Sciatic nerve (tissue), 2 donors: ENCODE results near the gene NALF2. TPM values are rescaled to one million over a fixed set of nuclear protein-coding genes. Genes with fewer than 3 reads are reported as not detected.

Experiments
- ATAC-seq: fragments of 200-7000 bp; cut with Tn5 transposase; one replicate; pipeline ENCODE4 v1.9.1; 2020; ENCODE audit warnings: mild to moderate bottlenecking, moderate library complexity
- DNase-seq: peaks from one replicate; pipeline ENCODE4 v3.0.0-alpha.2; 2020; ENCODE audit warnings: low spot score
- intact Hi-C: fragments of 100-400 bp; cut with DNase I; formaldehyde crosslinking; loops from one replicate; pipeline ENCODE4 v1.14.2; 2022
- total RNA-seq: library from RNA; stranded (reverse); fragmentation: NEBNext Ultra II Directional; extraction: Animal tissue kit (Norgen Biotek cat#: 25700); gene quantifications from one replicate; pipeline ENCODE4 v1.2.1, GENCODE V29; 2021
- donor health status: DM: no; HTN: no; CAD: no.
- donor health status: DM: no; HTN: no; CAD: no.

The NALF2 gene
- total RNA-seq, 1 donor from 2014 or later: not detected

GRCh38 chrX:69522052-69522451, 17.9 kb downstream of the NALF2 start:
- DNase-seq (no peak), ATAC-seq (no peak)
- intact Hi-C loops: no loop called here

GRCh38 chrX:69523314-69523713, 19.2 kb downstream of the NALF2 start:
- ATAC-seq: no peak
- intact Hi-C loops: no loop called here
- DNase-seq: no peak

GRCh38 chrX:69524781-69525363, 20.7 kb downstream of the NALF2 start:
- DNase-seq (no peak), ATAC-seq (no peak)
- intact Hi-C loops: no loop called here

DNA sequence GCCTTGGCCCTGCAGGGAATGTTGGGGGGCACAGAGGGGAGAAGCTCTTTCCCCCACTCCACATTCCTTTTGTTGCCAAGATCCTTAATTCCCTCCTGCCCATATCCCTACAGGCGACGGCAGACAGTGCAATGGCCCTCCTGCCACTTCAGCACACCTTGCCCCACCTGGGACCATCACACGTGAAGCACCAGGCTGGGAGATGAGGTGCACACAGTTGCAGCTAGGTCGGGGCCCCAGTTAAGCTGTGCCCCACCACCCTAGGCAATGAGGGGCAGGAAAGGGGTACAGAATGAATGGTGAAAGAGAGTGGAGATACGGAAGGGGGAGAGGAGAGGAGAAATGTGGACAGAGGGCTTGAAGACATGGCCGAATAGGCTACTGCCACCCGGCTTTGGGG, 26.2 kb downstream of the NALF2 start:
- DNase-seq (no peak), ATAC-seq (no peak)
- intact Hi-C loops: loop anchor here (10.0 kb wide), 2 partner anchors 504 to 564 kb away; no protein-coding TSS in a partner anchor

DNA sequence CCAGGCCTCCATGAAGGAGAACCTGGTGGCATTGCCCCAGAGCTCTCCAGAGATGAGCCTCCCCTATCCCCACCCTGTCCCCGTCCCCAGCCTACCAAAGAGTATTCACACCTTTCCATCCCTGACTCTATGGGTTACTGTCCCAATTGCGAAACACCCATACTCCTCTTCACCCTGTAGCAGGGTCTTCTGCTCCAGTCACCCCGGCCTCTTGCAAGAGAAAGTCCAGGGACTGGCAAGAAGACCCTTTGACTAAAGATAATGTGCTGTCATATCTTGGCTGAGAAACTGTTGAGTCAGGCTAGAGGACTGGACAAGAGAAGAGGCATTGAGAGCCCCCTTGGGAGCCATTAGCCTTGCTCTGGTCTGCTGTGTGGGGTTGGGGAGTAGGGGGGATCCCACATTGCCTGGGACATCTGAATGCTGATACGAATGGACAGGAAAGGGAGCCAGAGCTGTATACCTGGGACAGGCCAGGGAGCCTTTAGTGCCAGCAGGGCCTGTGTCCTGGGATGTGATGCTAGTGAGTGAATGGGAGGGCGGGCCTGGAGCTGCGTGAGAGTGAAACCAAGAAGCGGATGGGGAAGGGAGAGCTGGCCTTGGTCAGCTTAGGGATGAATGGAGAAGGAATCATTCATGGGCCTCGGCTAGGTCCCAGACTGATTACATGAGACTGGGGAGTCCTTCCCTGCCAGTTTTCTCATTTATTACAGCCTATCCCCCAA, 27.1 kb downstream of the NALF2 start:
- no peak for ATAC-seq
- no peak for DNase-seq
- intact Hi-C loops: loop anchor here (10.0 kb wide), 2 partner anchors 504 to 564 kb away; no protein-coding TSS in a partner anchor

GRCh38 chrX:69535661-69536060, 31.5 kb downstream of the NALF2 start:
- ATAC-seq (no peak), DNase-seq (no peak)
- intact Hi-C loops: loop anchor here (10.0 kb wide), 2 partner anchors 499 to 559 kb away; no protein-coding TSS in a partner anchor

DNA sequence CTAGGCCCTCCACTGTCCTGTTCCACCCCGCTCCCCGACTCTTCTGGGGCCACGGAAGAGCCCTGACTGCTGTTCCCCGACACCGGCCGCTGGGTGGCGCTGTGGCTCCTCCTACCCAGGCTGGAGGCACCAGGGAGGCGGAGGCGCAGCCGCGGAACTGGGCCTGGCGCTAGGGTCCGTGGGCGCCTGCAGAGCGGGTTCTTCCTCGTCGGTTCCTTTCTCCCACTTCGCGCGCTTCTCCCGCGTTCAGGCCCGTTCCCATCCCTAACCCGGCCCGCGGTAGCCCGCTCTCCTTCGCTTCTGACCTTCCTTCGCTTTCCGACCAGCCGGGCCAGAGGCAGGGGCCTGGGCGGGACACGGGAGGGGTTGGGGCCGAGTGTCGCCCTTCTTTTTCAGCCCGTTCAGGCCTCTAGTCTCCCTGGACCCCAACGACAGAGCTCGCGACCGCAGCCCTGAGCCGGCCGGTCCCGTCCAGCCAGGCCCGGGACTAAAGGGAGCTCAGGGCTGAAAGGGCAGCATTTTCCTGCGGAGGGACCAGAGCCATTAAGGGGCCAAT, 34.3 kb downstream of the NALF2 start:
- intact Hi-C loops: loop anchor here (10.0 kb wide), 2 partner anchors 496 to 556 kb away; no protein-coding TSS in a partner anchor
- peak; percentile 89 for DNase-seq
- peak; percentile 96 for ATAC-seq

DNA sequence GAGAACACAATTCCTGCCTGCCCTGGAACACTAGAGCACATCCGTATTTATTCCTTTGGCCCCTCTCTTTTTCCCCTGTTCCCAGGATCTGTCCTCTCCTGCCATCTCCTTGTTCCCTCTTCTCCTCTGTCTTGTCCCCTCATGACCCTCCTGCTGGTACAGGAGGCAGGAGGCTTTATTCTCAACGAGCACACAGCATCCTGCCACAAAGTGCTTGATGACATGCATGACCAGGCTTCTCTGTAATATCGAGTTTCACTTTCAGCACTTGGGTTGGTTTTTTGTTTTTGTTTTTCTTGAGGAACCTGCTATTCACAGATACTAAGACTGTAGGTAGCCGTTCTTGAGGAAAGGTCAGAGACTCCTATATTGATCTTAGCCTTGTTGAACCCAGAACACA, 35.3 kb downstream of the NALF2 start:
- intact Hi-C loops: loop anchor here (10.0 kb wide), 2 partner anchors 495 to 555 kb away; no protein-coding TSS in a partner anchor
- no peak for DNase-seq
- ATAC-seq: no peak

DNA sequence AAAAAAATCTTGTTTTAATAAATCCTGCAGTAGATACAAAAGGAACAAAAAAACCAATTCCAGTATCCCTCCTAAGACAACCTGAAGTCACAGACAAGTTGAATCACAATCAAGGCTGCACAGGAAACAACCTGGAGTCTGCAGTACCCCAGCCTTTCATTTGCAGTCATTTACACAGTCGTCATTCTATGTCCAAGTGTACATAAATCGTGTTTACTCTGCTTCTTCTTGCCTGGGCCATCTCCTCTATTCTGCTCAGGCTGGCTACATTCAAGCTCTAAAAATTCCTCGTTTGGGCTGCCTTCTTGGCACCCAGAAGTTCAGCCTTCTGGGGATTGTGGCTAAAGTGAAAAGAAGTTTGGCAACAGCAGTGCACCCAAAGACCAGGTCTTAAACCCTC, 37.8 kb downstream of the NALF2 start:
- ATAC-seq (no peak), DNase-seq (no peak)
- intact Hi-C loops: no loop called here

DNA sequence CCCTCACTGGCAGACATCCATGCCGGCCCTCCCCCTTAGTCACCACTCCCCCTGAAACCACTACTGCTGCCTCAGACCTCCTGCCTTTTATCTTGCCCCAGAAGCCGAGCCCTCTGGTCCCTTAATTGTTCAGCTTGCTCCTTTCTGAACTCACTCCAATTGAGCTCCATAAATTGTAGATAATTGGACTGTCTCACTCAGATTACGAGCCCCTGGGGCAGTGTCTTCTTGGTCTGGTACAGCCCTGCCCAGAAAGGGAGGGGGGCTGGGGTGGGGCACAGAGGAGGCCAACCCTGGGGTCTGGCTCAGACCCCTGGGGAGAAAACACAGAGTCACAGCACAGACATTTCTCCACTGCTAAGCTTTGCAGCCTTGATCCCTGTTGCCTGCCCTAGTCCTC, 39.4 kb downstream of the NALF2 start:
- intact Hi-C loops: no loop called here
- ATAC-seq: peak; percentile 20
- DNase-seq: no peak

GRCh38 chrX:69546417-69546816, 42.3 kb downstream of the NALF2 start:
- intact Hi-C loops: no loop called here
- no peak for ATAC-seq
- no peak for DNase-seq

GRCh38 chrX:69546978-69547377, 42.9 kb downstream of the NALF2 start:
- ATAC-seq: no peak
- DNase-seq: no peak
- intact Hi-C loops: no loop called here

- intact Hi-C loops: no loop called here
- ATAC-seq: no peak
- DNase-seq: no peak
Measured at GRCh38 chrX:69551421-69552009, 47.4 kb downstream of the NALF2 start.

DNA sequence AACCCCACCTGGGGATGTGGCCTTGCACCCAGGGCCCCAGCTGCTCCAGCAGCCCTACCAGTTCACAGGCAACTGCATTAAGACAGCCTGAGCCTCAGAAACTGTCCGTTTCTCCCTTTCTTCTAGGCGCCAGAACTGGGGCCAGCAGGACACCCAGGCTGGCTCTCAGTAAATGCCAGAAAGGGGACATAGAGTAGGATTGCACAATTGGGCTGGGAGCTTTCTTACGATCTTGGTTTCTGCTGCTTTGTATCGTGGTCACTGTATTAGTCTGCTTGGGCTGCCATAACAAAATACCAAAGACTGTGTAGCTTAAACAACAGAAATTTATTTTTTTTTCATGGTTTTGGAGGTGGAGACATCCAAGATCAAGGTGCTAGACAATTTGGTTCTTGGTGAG, 48.4 kb downstream of the NALF2 start:
- no peak for ATAC-seq
- no peak for DNase-seq
- intact Hi-C loops: no loop called here

Other genes with a start within 250 kb of the NALF2 start
- gene EDA, start 111.8 kb downstream of the NALF2 start, total RNA-seq: 9.2 TPM